Liver (tissue), 9 donors: ENCODE measurements around the gene CFAP97. TPM values are rescaled to one million over a fixed set of nuclear protein-coding genes. Genes with fewer than 3 reads are reported as not detected.

Experiments used
- DNase-seq: peaks from one replicate; pipeline ENCODE4 v3.0.0-alpha.2; 2017; ENCODE audit warnings: low spot score
- H3K27ac ChIP-seq, 2 donors: one replicate each; pipeline ENCODE4 v1.7.0; 2013; ENCODE audit warnings: inconsistent platforms in 2 of 2, low read length in 2 of 2, control low read depth in 1 of 2, low read depth in 1 of 2, mild to moderate bottlenecking in 1 of 2
- H3K27me3 ChIP-seq, 4 donors: one replicate each; pipeline versions ENCODE4 v1.6.1 to v1.7.0; 2013; ENCODE audit warnings: low read length in 3 of 4, inconsistent platforms in 1 of 4, mild to moderate bottlenecking in 1 of 4, moderate library complexity in 1 of 4; ENCODE audit not compliant: control insufficient read depth in 4 of 4, insufficient read depth in 4 of 4
- H3K36me3 ChIP-seq, 4 donors: one replicate each; pipeline versions ENCODE4 v1.6.1 to v1.7.0; 2013; ENCODE audit warnings: low read length in 3 of 4, mild to moderate bottlenecking in 3 of 4, low read depth in 1 of 4, moderate library complexity in 1 of 4; ENCODE audit not compliant: control insufficient read depth in 4 of 4, insufficient read depth in 3 of 4
- H3K4me1 ChIP-seq, 4 donors: one replicate each; pipeline versions ENCODE4 v1.6.1 to v1.7.0; 2013; ENCODE audit warnings: low read length in 3 of 4, mild to moderate bottlenecking in 3 of 4, moderate library complexity in 1 of 4; ENCODE audit not compliant: control insufficient read depth in 4 of 4, insufficient read depth in 4 of 4
- H3K4me3 ChIP-seq, 3 donors: one replicate each; pipeline versions ENCODE4 v1.6.1 to v1.7.0; 2013; ENCODE audit warnings: low read length in 3 of 3, control low read depth in 1 of 3, low read depth in 1 of 3, mild to moderate bottlenecking in 1 of 3
- H3K9ac ChIP-seq, 2 donors: one replicate each; pipeline ENCODE4 v1.7.0; 2013; ENCODE audit warnings: low read length in 2 of 2, mild to moderate bottlenecking in 2 of 2, moderate library complexity in 2 of 2, control low read depth in 1 of 2, low read depth in 1 of 2
- H3K9me3 ChIP-seq, 4 donors: one replicate each; pipeline versions ENCODE4 v1.6.1 to v1.7.0; 2013; ENCODE audit warnings: low read length in 3 of 4; ENCODE audit not compliant: control insufficient read depth in 4 of 4
- FOXA1 ChIP-seq: IDR thresholded peaks from 2 replicates; pipeline ENCODE4 v1.6.1; 2016; ENCODE audit warnings: antibody characterized with exemption
- FOXA2 ChIP-seq: IDR thresholded peaks from 2 replicates; pipeline ENCODE4 v1.6.1; 2016; ENCODE audit warnings: antibody characterized with exemption
- GABPA ChIP-seq, 2 donors: IDR thresholded peaks in 1 of 2; conservative IDR thresholded peaks in 1 of 2; 2 replicates each; pipeline ENCODE4 v1.6.1; 2016; ENCODE audit warnings: antibody characterized with exemption in 2 of 2, mild to moderate bottlenecking in 1 of 2, moderate library complexity in 1 of 2
- JUND ChIP-seq, 2 donors: IDR thresholded peaks; 2 replicates each; pipeline ENCODE4 v1.6.1; 2016; ENCODE audit warnings: antibody characterized with exemption in 2 of 2
- NR2F2 ChIP-seq: IDR thresholded peaks from 2 replicates; pipeline ENCODE4 v1.6.1; 2016; ENCODE audit warnings: antibody characterized with exemption
- RAD21 ChIP-seq, 2 donors: IDR thresholded peaks; 2 replicates each; pipeline ENCODE4 v1.6.1; 2016; ENCODE audit warnings: antibody characterized with exemption in 2 of 2, mild to moderate bottlenecking in 2 of 2
- RXRA ChIP-seq, 2 donors: IDR thresholded peaks; 2 replicates each; pipeline ENCODE4 v1.6.1; 2017 to 2018; ENCODE audit warnings: antibody characterized with exemption in 2 of 2, mild to moderate bottlenecking in 1 of 2
- TAF1 ChIP-seq: conservative IDR thresholded peaks from 2 replicates; pipeline ENCODE4 v1.6.1; 2016; ENCODE audit warnings: antibody characterized with exemption, mild to moderate bottlenecking
- polyA plus RNA-seq, 2 donors: library from polyadenylated mRNA; stranded (reverse) in 1 of 2; unstranded in 1 of 2; fragments of 200-250 nt in 1 of 2; fragments of >200 nt in 1 of 2; fragmentation: Nextera tagmentation in 1 of 2; extraction: Ambion mirVana in 1 of 2; gene quantifications; one replicate each; pipeline versions ENCODE4 v1.2.1 to v1.2.3, GENCODE V29; 2013 to 2015
- total RNA-seq, 2 donors: library from RNA; depleted of rRNA; stranded (reverse); fragments of >200 nt; gene quantifications; one replicate each; pipeline ENCODE4 v1.2.3, GENCODE V29; 2014
- TF ChIP-seq, protein P1 (sequence below): IDR thresholded peaks from 2 replicates; pipeline ENCODE4 v1.6.1; 2016; ENCODE audit warnings: antibody characterized with exemption, mild to moderate bottlenecking
- donor health status: healthy.
- donor health status: healthy.
- donor health status: healthy.
- donor health status: healthy.
- donor health status: healthy.

The CFAP97 gene
- total and polyA plus RNA-seq, 4 donors = 7.5 to 30.9 (median 18.7) TPM

DNA sequence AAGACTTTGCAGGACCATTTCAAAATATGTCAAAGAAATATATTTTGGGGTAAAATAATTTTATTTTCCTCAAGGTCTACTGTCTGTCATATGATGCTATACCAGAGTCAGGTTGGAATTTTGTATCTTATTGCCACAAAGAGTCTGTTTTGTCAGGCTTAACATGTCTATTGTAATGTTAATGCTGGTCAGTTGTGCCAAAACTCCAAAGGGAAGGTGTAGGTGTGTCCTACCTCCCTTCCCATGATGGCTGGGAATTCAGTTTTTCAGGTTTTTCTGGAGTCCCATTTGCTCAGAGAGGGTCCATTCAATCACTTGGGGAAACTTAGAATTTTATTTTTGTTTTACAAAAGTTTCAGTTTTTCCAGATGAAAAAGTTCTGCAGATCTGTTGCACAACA lies 94.1 kb downstream of the CFAP97 start:
- Histone ChIP-seq H3K27ac (peak overlapping the region; percentile 43 to 53), H3K9ac (no peak overlapping the region), H3K4me3 (no peak overlapping the region), H3K4me1 (peaks cover 13 to 36% (median 25%) of the 10 kb centered on the region in 4 donors), H3K9me3 (no peaks in the 10 kb centered on the region), H3K27me3 (no peaks in the 10 kb centered on the region), H3K36me3 (no peaks in the 10 kb centered on the region)
- DNase-seq = no peak
- TF ChIP-seq NR2F2 (no peak), GABPA (IDR thresholded peaks at IDR 0.05 in 1 of 2, conservative IDR thresholded peaks at IDR 0.05 in 1 of 2) (no peak), TAF1 (no peak), JUND (IDR thresholded peaks at IDR 0.05) (no peak), FOXA2 (no peak), RXRA (IDR thresholded peaks at IDR 0.05) (no peak), FOXA1 (no peak), RAD21 (IDR thresholded peaks at IDR 0.05) (no peak)
- TF ChIP-seq, protein P1, sequence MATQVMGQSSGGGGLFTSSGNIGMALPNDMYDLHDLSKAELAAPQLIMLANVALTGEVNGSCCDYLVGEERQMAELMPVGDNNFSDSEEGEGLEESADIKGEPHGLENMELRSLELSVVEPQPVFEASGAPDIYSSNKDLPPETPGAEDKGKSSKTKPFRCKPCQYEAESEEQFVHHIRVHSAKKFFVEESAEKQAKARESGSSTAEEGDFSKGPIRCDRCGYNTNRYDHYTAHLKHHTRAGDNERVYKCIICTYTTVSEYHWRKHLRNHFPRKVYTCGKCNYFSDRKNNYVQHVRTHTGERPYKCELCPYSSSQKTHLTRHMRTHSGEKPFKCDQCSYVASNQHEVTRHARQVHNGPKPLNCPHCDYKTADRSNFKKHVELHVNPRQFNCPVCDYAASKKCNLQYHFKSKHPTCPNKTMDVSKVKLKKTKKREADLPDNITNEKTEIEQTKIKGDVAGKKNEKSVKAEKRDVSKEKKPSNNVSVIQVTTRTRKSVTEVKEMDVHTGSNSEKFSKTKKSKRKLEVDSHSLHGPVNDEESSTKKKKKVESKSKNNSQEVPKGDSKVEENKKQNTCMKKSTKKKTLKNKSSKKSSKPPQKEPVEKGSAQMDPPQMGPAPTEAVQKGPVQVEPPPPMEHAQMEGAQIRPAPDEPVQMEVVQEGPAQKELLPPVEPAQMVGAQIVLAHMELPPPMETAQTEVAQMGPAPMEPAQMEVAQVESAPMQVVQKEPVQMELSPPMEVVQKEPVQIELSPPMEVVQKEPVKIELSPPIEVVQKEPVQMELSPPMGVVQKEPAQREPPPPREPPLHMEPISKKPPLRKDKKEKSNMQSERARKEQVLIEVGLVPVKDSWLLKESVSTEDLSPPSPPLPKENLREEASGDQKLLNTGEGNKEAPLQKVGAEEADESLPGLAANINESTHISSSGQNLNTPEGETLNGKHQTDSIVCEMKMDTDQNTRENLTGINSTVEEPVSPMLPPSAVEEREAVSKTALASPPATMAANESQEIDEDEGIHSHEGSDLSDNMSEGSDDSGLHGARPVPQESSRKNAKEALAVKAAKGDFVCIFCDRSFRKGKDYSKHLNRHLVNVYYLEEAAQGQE = no peak

Other genes with a start within 250 kb of the CFAP97 start
- gene HELT, start 185.5 kb downstream of the CFAP97 start, total RNA-seq = not detected
- not detected for gene HELT, start 185.5 kb downstream of the CFAP97 start, polyA plus RNA-seq
- 10 to 100 TPM in 1 of 2 donors, 1 to 10 TPM in 1; 4.4 to 30.0 TPM for gene SLC25A4, start 60.7 kb downstream of the CFAP97 start, total RNA-seq
- gene SLC25A4, start 60.7 kb downstream of the CFAP97 start, polyA plus RNA-seq = 10 to 100 TPM; 23.6 to 64.2 TPM
- 10 to 100 TPM in 1 of 2 donors, 1 to 10 TPM in 1; 5.9 to 13.9 TPM for gene SNX25, start 5.6 kb upstream of the CFAP97 start, total RNA-seq
- gene SNX25, start 5.6 kb upstream of the CFAP97 start, polyA plus RNA-seq = 1 to 10 TPM; 2.8 to 4.2 TPM
- under 1 TPM; 0.17 to 0.23 TPM for gene LRP2BP, start 191.9 kb upstream of the CFAP97 start, total RNA-seq
- under 1 TPM; 0.09 to 0.64 TPM for gene LRP2BP, start 191.9 kb upstream of the CFAP97 start, polyA plus RNA-seq
- gene ANKRD37, start 192.8 kb upstream of the CFAP97 start, total RNA-seq = 1 to 10 TPM; 1.2 to 2.2 TPM
- gene ANKRD37, start 192.8 kb upstream of the CFAP97 start, polyA plus RNA-seq = 1 to 10 TPM; 4.6 to 7.9 TPM
- gene UFSP2, start 222.0 kb upstream of the CFAP97 start, total RNA-seq = 10 to 100 TPM; 16.6 to 17.2 TPM
- 10 to 100 TPM; 12.2 to 12.9 TPM for gene UFSP2, start 222.0 kb upstream of the CFAP97 start, polyA plus RNA-seq